Kasumi-1 (cell line): ENCODE measurements around the gene PHKG2.

Source experiments
- DNase-seq, 2 experiments: peaks; one replicate each; lab custom pipeline; 2025; lab: John Stamatoyannopoulos, UW

Gene PHKG2

GRCh38 chr16:30775392-30776188, 27.4 kb downstream of the PHKG2 start:
- peak; percentile 56 to 57 for DNase-seq

- no peak for DNase-seq
Measured at GRCh38 chr16:30777591-30778297, 29.5 kb downstream of the PHKG2 start.

GRCh38 chr16:30778549-30779244, 30.5 kb downstream of the PHKG2 start:
- no peak for DNase-seq

- DNase-seq, result no peak
Measured at GRCh38 chr16:30779596-30779995, 31.4 kb downstream of the PHKG2 start.

GRCh38 chr16:30780021-30780420, 31.8 kb downstream of the PHKG2 start:
- DNase-seq, result no peak

- peak; percentile 46 to 49 for DNase-seq
Measured at GRCh38 chr16:30780549-30780948, 32.3 kb downstream of the PHKG2 start.

- no peak for DNase-seq
Measured at GRCh38 chr16:30782486-30783279, 34.5 kb downstream of the PHKG2 start.

GRCh38 chr16:30783280-30784109, 35.3 kb downstream of the PHKG2 start:
- no peak for DNase-seq

GRCh38 chr16:30784215-30784614, 36.0 kb downstream of the PHKG2 start:
- no peak for DNase-seq

- DNase-seq, result no peak
Measured at GRCh38 chr16:30785126-30786106, 37.2 kb downstream of the PHKG2 start.

- DNase-seq, result no peak
Measured at GRCh38 chr16:30786115-30786935, 38.1 kb downstream of the PHKG2 start.

GRCh38 chr16:30786936-30787612, 38.8 kb downstream of the PHKG2 start, which contains the start of gene ZNF629:
Gene ZNF629, minus strand, starts transcription at chr16:30787205. Its CDS starts 2,723 bp downstream, at chr16:30784482.
- DNase-seq, result peak; percentile 34 to 51

- no peak for DNase-seq
Measured at GRCh38 chr16:30787613-30788378, 39.6 kb downstream of the PHKG2 start.

GRCh38 chr16:30793508-30794069, 45.4 kb downstream of the PHKG2 start:
- DNase-seq, result no peak

GRCh38 chr16:30794634-30795033, 46.4 kb downstream of the PHKG2 start:
- DNase-seq, result no peak

- DNase-seq, result peak; percentile 5 to 14
Measured at GRCh38 chr16:30797670-30798309, 49.6 kb downstream of the PHKG2 start.
